HuH-7.5 (cell line): ENCODE measurements around the gene PHLPP1.

ENCODE experiments used
- DNase-seq: peaks from one replicate; pipeline ENCODE4 v3.0.0; 2011; ENCODE audit warnings: low spot score

The PHLPP1 gene

DNA sequence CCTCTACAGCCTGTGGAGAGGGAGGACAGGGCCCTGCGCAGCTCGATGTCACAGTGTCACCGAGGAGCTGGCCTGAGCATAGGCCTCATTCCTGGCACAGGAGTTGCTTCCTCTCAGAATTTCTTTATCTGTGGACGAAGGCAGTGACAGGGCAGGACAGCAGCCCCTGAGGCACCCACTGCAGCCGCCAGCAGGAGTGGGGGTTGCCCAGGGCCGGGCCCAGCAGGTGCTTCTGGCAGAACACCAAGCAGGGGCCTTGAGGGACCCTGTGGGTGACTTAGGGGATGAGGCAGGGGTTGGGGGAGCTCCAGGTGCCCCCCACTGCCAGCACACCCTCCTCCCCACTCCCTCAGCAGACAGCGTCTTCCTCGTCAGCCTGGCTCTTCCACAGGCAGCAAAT lies 290.0 kb downstream of the PHLPP1 start:
- DNase-seq = no peak

DNA sequence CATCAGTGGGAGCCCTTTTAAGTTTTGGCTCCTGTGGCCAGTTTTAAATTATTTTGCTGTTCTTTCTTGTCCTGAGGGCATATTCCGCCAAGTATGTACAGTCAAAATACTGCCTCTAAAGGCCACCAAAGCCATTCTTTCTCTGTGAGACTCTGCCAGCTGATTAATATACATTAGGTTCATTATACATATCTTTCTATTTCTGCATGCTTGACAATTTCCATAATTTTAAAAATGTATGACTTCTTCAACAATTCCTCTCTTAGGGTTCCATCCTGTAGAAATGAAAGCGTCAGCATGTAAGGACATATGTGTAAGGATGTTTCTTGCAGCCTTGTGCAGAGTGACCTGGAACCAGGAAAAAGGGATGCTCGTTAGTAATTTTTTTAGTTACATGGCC lies 291.9 kb downstream of the PHLPP1 start:
- no peak for DNase-seq

DNA sequence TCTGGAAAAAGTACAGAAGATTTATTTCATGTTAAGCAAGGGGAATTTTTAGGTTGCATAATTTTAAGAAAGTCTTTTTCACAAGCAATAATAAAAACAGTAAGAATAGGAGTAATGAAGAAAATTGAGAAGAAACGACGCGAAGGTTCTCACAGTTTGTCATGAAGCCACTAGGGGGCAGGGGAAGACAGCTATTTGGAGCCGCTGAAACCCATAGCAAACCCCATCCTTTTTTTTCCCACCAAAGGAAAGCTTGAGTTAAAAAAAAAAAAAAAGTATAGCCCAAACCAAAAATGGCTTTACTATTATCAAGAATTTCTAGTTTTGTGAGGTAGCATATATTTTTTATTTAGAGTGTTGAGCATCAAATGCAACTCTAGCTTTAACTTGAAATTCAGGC lies 300.9 kb downstream of the PHLPP1 start:
- peak; percentile 13 for DNase-seq

DNA sequence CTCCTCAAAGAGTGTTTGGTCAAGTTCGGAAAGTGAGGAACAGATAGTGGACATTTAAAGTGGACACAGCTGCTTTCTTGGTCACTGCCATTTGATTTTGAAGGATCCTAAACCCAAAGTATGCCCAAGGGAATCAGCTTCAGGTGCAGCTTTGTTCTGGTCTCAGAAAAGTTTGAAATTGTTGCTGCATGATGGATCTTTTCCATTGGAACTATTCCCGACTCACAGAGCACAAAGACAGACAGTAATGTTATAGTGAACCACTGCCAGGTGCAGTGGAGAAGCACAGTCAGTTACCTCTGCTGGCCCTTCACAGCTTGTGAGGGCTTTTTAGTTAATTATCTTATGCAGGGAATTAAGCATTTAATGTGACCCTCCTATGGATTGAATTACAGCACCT lies 301.7 kb downstream of the PHLPP1 start:
- no peak for DNase-seq

DNA sequence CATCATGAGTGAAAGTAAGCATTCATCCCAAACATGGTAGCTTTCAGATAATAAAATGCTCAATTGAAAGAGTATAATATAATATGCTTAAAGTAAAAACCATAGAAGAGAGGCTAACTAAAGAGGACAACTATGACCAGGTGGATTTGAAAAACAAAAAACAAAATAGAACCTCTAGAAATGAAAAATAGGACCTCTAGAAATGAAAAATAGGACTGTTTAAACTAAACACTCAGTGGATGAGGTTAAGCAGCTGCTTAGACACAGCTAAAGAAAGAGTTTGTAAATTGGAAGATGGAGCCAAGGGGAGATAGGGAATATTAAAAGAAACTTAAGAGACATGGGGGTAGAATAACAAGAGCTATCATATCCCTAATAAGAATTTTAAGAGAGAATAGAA lies 302.6 kb downstream of the PHLPP1 start:
- DNase-seq = no peak

DNA sequence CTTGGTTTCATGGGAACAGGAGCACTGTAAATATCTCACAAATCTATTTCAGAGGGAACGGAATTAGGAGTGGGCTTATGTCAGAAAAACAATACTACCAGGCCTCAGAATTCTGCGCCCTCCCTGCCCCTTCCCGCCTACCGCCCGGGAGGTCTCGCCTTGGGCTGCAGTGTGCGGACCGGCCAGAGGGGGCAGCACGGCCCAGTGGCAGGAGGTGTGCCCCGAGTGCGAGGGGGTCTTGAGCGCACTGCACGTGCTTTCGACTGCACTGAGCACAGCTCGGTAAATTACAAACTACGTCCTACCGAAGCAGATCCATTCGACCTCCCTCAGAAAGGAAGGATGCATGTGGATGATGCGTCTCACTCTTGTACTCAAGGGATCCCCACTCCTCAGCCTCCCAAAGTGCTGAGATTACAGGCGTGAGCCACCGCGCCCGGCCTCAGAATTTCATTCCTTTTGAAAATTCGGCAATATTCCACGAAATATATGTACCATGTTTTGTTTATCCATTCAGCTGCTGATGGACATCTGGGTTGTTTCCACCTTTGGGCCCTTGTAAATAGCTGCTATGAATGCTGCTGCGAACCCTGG lies 307.2 kb downstream of the PHLPP1 start:
- DNase-seq = no peak

DNA sequence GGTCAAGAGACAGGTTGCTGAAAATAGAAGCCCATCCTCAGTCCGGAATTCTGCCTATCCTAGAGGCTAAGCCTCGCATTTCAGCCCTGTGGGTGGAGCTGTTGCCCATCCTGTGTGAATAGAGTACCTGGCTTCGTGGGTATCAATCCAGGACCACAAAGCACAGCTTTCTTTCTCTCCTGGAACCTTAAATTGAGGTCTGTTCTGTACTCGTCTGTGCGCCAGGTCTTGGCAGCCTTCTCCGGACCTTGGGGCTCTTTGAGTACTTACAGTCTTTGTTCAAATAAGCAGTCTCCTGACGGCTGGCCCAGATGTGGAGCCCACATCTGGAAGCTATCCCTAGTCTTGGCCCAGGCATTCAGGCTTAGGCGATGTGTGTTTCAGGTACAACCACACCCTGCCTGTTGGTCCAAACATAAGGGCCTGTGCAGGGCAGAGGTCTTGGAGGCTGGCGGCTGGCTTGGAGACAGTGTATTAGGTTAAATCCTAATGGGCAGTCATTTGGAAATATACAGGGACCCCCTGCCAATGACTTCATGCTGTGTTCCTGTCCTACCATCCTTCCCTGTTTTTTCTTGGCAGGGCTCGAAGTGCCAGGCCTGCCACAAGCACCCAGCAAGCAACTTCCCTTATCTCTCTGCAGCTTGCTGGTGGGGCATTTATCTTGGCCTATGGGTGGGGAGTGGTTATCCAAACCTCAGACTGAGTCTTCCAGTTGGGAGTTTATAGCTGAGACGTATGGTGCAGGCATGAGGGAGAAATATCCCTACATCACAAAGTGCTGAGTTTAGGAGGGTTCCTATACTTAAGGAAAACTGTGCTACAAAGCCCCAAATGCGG lies 310.1 kb downstream of the PHLPP1 start:
- no peak for DNase-seq

DNA sequence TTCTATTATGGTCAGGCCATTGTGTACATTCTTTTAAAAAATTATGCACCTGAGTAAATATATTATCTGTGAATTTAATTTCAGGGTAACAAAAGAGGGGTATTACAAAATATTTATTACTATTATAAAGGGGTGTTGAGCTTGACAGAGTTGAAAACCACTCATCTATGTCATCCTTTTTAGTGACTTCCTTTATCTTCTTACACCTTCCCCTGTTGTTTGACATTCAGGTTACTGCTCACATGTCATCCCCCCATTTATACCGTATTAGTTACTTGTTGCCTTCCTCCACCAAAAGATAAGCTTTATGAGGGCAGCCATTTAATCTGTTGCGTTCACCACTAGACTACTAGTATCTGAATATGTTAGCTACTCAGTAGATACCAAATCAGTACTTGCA lies 313.0 kb downstream of the PHLPP1 start:
- no peak for DNase-seq
